ENCODE measurements around the gene MCAT.

MCAT gene

DNA sequence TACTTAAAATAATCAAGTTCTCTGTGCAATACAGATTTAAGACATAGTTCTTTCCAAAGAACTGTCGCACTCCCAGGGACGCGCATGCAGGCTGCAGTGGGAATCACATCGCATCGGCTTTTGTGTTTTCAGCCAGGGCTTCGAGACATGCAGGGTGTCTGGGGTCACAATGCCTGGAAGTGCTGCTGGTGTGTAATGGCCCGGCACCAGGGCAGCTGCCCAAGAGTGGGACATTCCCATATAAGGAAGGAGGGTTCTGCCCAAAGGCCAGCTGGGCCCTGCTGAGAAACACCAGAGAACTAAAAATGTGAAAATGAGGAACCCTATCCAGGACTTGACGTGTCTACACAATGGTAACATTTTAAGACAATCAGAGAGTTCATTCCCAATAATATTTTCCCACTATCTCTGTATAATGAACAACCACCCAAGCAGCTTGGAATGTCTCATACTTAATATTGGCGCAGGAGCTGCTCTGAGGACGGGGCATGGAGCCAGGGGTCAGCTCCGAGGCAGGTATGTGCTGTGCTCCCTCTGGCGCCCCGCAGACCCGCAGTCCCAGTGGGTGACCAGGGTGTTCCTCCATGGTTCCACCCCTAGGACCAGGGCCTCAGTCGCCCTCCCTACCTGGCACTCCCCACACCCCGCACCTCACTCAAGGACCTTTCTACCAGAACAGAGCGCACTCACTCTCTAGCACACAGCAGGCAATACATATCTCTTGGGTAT lies 11.3 kb downstream of the MCAT start:
- Histone ChIP-seq H3K4me3 (no peak overlapping the region), H3K36me3 (replicated peaks) (peaks cover 43% of the 10 kb centered on the region), H3K4me1 (no peaks in the 10 kb centered on the region), H3K9me3 (no peaks in the 10 kb centered on the region), H3K27me3 (ENCODE audit: low read depth) (no peaks in the 10 kb centered on the region)
- no peak for DNase-seq (ENCODE audit: low spot score in 2 of 2)
- in situ Hi-C loops (cut with MboI; ENCODE audit: low sequenced_read_pairs), result no loop called here

DNA sequence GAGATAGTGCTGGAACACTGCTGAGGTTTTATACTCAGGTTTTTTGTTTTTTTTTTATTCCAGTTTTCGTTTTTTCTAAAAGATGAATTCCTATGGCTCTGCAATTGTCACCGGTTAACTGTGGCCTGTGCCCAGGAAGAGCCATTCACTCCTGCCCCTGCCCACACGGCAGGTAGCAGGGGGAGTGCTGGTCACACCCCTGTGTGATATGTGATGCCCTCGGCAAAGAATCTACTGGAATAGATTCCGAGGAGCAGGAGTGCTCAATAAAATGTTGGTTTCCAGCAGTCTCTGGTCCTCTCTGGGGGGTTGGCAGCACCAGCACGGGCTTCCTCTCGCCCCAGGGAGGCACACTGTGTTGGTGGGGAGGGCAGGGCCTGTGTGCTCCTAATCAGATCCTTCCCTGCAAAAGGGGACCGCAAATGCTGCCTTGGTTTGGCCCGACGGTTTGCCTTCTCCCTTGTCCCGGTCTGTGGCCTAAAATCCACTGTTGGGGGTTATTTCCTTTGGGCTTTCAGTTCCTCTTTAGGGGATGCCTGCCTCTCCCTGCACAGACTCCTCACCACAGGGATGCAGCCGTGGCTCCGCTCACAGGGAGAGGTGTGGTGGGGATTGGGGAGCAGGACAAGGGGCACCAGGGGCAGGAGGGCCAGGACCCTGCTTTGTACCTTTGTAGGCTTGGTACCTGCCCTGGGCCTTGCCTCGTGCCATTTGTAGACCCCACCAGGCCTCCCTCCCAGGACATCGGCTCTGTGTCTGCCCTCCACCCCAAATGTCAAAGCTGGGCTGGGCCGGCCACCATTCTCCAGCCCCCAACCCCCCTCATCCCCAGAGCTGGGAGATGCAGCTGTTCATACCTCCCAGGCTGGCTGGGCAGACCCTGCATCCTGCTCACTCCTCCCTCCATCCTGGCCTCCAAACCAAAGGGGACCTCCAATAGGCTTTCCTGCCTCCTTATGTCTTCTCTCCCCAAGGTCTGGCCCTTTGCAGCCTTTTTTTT lies 13.5 kb downstream of the MCAT start:
- Histone ChIP-seq H3K4me1 (no peaks in the 10 kb centered on the region), H3K36me3 (replicated peaks) (peaks cover 25% of the 10 kb centered on the region), H3K27me3 (ENCODE audit: low read depth) (no peaks in the 10 kb centered on the region), H3K9me3 (no peaks in the 10 kb centered on the region), H3K4me3 (no peak overlapping the region)
- DNase-seq (ENCODE audit: low spot score in 2 of 2), result no peak
- in situ Hi-C loops (cut with MboI; ENCODE audit: low sequenced_read_pairs), result no loop called here

DNA sequence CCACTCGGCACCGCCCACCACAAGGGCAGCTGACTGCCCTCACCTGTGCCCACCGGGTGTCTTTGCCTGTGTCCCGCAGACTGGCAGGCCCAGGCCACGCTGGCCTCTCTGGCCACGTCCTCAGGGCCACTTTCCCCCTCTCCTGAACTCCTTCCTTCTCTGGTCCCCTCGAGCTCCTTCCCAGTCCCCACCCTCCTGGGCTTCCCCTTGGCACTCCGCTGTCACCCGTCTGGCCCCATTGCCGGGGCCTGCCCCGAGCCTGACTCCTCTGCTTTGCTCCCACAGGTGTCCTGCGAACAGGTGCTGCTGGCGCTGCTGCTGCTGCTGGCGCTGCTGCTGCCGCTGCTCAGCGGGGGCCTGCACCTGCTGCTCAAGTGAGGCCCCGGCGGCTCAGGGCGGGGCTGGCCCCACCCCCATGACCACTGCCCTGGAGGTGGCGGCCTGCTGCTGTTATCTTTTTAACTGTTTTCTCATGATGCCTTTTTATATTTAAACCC lies 14.2 kb downstream of the MCAT start:
- H3K36me3 ChIP-seq (replicated peaks), result peaks cover 19% of the 10 kb centered on the region
- no peak for DNase-seq (ENCODE audit: low spot score in 2 of 2)

DNA sequence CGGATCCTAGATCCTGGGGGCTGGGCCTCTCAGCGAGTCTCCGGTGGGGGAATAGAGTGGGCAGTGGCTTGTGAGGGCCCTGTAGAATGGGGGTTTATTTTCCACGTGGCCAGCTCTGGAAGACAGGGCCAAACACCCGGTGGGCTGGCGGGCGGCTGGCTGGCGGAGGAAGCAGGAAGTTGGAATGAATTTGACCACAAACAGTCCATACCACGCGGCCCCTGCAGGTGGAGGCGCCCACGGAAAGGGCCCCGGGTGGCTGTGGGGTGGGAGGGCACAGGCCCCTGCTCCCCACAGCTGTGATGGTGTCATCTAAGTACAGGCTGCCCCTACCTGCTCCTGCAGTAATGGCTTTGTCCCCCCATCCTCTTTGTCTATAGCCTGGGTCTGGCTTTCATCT lies 15.1 kb downstream of the MCAT start:
- no peak overlapping the region for H3K4me3 ChIP-seq
- H3K4me1 ChIP-seq, result no peaks in the 10 kb centered on the region
- DNase-seq (ENCODE audit: low spot score in 2 of 2), result no peak
- H3K36me3 ChIP-seq (replicated peaks), result peaks cover 16% of the 10 kb centered on the region
- in situ Hi-C loops (cut with MboI; ENCODE audit: low sequenced_read_pairs), result no loop called here
- H3K9me3 ChIP-seq, result no peaks in the 10 kb centered on the region
- H3K27me3 ChIP-seq (ENCODE audit: low read depth), result no peaks in the 10 kb centered on the region

More for the DNA sequence above, 14.2 kb downstream of the MCAT start:
- no peaks in the 10 kb centered on the region for H3K27me3 ChIP-seq (ENCODE audit: low read depth)
- H3K4me1 ChIP-seq, result no peaks in the 10 kb centered on the region
- in situ Hi-C loops (cut with MboI; ENCODE audit: low sequenced_read_pairs), result no loop called here
- H3K9me3 ChIP-seq, result no peaks in the 10 kb centered on the region
- H3K4me3 ChIP-seq, result no peak overlapping the region

DNA sequence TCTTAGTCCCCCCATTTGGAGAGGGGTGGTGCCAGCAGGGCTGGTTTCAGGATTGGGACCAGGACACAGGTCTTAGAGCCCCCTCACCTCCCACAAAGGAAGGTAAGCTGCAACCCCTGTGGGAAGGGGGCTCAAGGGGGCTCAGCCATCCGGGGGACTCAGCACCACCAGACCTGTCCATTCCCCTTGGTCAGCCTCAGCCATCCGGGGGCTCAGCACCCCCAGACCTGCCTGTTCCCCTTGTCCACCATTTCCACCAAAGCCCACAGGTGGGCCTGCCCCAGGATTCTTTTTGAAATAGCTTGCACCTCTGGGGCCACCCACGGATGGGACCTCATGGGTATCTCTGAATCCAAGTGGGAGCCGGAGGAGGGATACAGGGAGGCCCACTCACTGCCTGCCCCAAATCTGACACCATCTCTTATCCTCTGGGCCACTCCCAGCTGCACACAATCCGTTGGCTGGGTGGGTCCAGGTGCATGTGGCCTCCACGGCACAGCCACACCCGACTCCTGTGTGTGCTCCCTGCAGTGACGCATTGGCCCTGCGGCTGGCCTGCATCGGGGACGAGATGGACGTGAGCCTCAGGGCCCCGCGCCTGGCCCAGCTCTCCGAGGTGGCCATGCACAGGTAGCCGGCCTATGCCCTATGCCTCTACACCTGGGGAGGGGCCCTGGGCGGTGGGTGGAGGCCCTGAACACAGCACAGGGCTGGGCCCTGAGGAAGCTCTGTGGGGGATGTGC lies 15.9 kb downstream of the MCAT start:
- no peaks in the 10 kb centered on the region for H3K4me1 ChIP-seq

DNA sequence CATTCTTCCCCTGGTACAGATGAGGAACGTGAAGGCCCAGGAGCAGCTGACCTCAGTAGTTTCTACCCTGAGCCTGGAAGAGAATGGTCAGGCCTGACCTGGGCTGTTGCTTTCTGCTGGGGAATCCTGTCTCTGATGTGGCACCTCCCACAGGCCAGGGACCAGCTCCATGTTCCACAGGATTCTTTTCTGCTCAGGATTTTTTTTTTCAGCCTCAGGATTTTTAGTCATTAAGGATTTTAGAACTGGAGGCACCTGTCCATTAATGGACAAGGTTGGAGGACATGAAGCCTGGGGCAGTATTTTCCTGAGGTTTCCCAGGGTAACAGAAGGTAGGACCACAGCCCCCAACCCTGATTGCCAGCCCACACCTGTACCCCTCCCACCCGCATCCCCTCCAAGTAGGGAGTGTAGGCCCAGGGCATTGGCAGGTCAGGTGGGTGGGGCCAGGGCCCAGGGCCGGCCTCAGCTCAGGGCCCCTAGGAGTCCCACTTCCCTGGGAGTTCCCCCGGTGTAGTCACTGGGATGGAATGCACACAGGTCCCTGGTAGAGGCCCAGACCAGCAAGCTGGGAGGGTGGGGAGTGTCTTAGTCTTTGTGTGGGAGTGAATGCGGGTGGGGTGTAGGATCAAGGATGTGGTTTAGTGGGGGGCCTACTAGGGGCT lies 16.6 kb downstream of the MCAT start:
- Histone ChIP-seq H3K4me1 (no peaks in the 10 kb centered on the region), H3K4me3 (no peak overlapping the region), H3K9me3 (no peaks in the 10 kb centered on the region), H3K36me3 (replicated peaks) (peaks cover 7% of the 10 kb centered on the region), H3K27me3 (ENCODE audit: low read depth) (no peaks in the 10 kb centered on the region)
- no peak for DNase-seq (ENCODE audit: low spot score in 2 of 2)
- in situ Hi-C loops (cut with MboI; ENCODE audit: low sequenced_read_pairs), result no loop called here

More for the DNA sequence above, 15.9 kb downstream of the MCAT start:
- in situ Hi-C loops (cut with MboI; ENCODE audit: low sequenced_read_pairs), result no loop called here
- no peaks in the 10 kb centered on the region for H3K27me3 ChIP-seq (ENCODE audit: low read depth)
- no peak for DNase-seq (ENCODE audit: low spot score in 2 of 2)
- peaks cover 9% of the 10 kb centered on the region for H3K36me3 ChIP-seq (replicated peaks)
- H3K4me3 ChIP-seq, result no peak overlapping the region
- no peaks in the 10 kb centered on the region for H3K9me3 ChIP-seq

DNA sequence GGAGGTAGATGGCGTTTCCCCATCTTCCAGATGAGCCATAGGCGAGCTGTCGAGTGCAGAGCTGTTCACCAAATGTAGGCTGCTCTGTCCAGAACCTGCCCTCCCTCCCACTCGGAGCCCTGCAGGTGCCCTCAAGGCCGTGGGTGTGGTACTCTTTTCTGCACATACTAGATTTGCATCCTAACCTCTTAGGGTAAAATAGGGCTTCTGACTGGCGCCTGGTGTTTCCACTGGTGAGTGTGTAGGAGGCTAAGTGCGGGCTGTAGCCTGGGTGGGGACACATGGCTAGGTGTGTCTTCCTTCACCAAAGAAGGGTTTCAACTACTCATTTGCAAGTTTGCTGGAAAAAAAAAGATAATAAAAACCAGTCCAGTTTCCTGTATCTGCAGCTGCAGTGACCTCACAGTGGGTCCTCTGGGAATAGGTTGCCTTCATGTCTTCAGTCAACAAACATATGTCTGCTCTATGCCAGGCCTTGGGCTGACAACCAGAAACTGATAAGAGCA lies 24.2 kb downstream of the MCAT start:
- Histone ChIP-seq H3K4me1 (no peaks in the 10 kb centered on the region), H3K36me3 (replicated peaks) (no peaks in the 10 kb centered on the region), H3K4me3 (no peak overlapping the region), H3K27me3 (ENCODE audit: low read depth) (no peaks in the 10 kb centered on the region), H3K9me3 (no peaks in the 10 kb centered on the region)
- in situ Hi-C loops (cut with MboI; ENCODE audit: low sequenced_read_pairs), result no loop called here
- DNase-seq (ENCODE audit: low spot score in 2 of 2), result no peak

DNA sequence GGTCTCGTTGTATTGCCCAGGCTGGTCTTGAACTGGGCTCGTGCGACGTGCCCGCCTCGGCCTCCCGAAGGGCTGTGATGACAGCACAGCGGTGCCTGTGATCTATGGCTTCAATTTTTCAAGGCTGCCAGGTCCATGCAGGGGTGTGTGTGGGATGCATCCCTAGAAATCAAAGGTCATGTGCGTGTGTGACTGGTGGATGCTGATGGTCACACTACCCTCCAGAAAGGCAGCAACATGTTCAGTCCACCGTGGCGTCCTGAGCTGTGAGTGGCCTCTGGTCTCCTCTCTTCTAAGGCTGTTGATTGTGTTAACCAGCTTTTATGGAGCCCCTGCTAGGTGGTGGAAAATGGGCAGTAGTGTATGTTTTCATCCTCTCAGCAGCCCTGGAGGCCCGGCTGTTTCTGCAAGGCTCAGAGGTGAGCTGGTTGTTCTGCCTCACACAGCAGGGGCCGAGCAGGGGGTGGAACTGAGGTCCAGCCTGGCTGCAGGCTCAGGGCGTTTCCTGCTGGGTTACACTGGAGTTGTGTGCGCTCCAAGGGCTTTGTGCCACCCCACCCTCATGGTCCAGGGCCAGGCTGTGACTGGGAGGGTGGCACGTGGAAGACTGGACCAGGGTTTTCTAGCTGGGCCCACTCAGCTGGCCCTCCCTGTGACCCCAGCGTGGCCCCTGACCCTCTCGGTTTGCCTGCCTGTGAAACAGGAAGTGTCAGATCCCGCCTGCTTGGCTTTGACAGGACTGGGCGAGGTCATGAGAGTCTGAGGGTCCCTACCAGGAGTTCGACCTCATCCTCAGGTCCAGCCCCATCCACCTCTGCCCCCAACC lies 25.0 kb downstream of the MCAT start:
- Histone ChIP-seq H3K9me3 (no peaks in the 10 kb centered on the region), H3K36me3 (replicated peaks) (no peaks in the 10 kb centered on the region), H3K4me1 (no peaks in the 10 kb centered on the region), H3K4me3 (no peak overlapping the region), H3K27me3 (ENCODE audit: low read depth) (no peaks in the 10 kb centered on the region)
- in situ Hi-C loops (cut with MboI; ENCODE audit: low sequenced_read_pairs), result no loop called here
- DNase-seq (ENCODE audit: low spot score in 2 of 2), result no peak

DNA sequence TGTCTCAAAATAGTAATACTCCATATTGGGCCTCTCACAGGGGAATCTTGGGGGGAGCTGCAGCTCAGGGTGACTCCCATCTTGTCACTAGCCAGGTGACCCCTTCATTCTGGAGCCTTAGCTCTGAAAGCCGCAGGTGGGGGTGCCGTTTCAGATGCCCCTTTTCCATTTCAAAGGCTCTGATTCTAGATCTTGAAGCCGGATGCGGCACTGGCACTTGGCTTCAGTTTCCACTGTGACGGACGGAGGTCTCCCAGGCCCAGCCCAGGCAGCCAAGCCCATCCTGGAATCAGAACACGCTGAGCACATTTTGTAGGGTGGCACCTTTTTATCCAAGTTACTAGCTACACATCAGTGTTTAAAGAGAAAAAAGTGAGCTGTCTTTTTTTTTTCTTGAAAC lies 26.3 kb downstream of the MCAT start:
- Histone ChIP-seq H3K27me3 (ENCODE audit: low read depth) (no peaks in the 10 kb centered on the region), H3K9me3 (no peaks in the 10 kb centered on the region), H3K36me3 (replicated peaks) (no peaks in the 10 kb centered on the region), H3K4me3 (no peak overlapping the region), H3K4me1 (no peaks in the 10 kb centered on the region)
- DNase-seq (ENCODE audit: low spot score in 2 of 2), result no peak
- in situ Hi-C loops (cut with MboI; ENCODE audit: low sequenced_read_pairs), result no loop called here

DNA sequence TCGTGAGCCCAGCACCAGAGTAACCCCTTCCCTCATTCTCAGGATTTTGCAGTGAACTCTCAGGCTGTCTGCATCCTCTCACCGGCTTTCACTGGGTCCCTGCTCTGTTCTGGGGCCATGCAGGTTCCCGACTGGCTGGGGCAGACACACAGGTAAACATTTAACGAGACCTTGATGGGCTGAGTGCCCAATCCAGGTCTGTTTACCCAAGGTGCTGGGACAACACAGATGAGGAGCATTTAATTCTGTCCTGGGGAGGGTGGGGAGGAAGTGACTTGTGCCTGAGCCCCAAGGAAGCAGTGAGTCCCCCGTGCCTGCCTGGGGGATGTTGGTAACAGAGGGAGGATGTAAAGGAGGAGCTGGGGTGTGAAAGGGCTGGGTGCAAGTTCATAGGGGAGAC lies 28.2 kb downstream of the MCAT start:
- Histone ChIP-seq H3K4me1 (no peaks in the 10 kb centered on the region; the same call in 1 of the 2 replicates), H3K27me3 (ENCODE audit: low read depth) (no peaks in the 10 kb centered on the region), H3K9me3 (no peaks in the 10 kb centered on the region), H3K4me3 (no peak overlapping the region), H3K36me3 (replicated peaks) (no peaks in the 10 kb centered on the region)
- no peak for DNase-seq (ENCODE audit: low spot score in 2 of 2)
- in situ Hi-C loops (cut with MboI; ENCODE audit: low sequenced_read_pairs), result no loop called here

DNA sequence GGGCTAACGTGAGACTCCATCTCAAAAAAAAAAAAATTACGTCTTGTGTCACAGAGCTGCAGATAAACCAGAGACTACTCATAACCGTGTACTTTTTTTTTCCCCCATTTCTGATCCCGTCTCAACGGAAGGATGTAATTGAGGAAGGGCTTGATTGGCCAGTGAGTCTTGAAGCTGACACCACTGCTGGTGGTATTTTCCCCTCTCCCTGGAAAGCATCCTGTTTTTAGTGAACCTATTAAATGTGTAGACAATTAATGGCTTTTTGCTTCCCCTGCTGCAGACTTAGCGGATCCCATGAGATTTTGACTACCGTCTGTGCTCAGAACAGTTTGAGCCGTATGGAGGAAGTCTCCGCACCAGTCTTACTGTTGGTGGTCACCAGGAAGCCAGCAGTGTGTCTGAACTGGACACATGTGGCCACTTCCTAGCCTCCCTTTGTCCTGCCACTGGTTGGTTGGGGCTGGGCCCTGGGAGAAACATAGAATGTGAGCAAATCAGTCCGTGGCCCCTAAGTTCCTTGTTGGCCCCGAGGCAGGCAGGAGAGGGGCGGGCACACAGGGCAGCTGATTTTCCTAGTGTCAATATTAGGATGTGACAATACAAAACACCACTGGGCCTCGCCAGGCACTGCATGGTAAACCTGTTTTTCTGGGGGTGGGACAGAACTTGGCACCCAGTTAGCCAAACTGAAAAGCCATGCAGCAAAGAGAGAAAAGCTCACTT lies 29.5 kb downstream of the MCAT start:
- no peak overlapping the region for H3K4me3 ChIP-seq
- H3K4me1 ChIP-seq, result no peaks in the 10 kb centered on the region; the same call in 1 of the 2 replicates
- H3K9me3 ChIP-seq, result no peaks in the 10 kb centered on the region
- peaks cover 2% of the 10 kb centered on the region; the same call in 1 of the 2 replicates for H3K27me3 ChIP-seq (ENCODE audit: low read depth)
- in situ Hi-C loops (cut with MboI; ENCODE audit: low sequenced_read_pairs), result no loop called here
- no peak for DNase-seq (ENCODE audit: low spot score in 2 of 2)
- no peaks in the 10 kb centered on the region for H3K36me3 ChIP-seq (replicated peaks)
